ENCODE results near the gene GOLGA2.

GOLGA2 gene

GRCh38 chr9:128214571-128215490, 61.0 kb downstream of the GOLGA2 start:
- no peak overlapping the region for H3K4me3 ChIP-seq (ENCODE audit: low read length)
- no peak overlapping the region for H3K27ac ChIP-seq (ENCODE audit: low read length)
- H3K9ac ChIP-seq (ENCODE audit: low read depth, low read length), result no peak overlapping the region
- peaks cover 3% of the 10 kb centered on the region; the same call in 1 of the 2 replicates for H3K4me1 ChIP-seq (ENCODE audit: insufficient read depth, low read length)
- H3K27me3 ChIP-seq (ENCODE audit: insufficient read depth, low read length), result no peaks in the 10 kb centered on the region
- no peaks in the 10 kb centered on the region for H3K9me3 ChIP-seq (ENCODE audit: insufficient read depth, low read depth, low read length)
- H3K36me3 ChIP-seq (ENCODE audit: insufficient read depth, low read depth, low read length), result peaks cover 4% of the 10 kb centered on the region

GRCh38 chr9:128213746-128214497, 61.9 kb downstream of the GOLGA2 start:
- Histone ChIP-seq H3K9me3 (ENCODE audit: insufficient read depth, low read depth, low read length) (no peaks in the 10 kb centered on the region), H3K4me1 (ENCODE audit: insufficient read depth, low read length) (peaks cover 3% of the 10 kb centered on the region; the same call in 1 of the 2 replicates), H3K9ac (ENCODE audit: low read depth, low read length) (no peak overlapping the region), H3K27me3 (ENCODE audit: insufficient read depth, low read length) (no peaks in the 10 kb centered on the region), H3K36me3 (ENCODE audit: insufficient read depth, low read depth, low read length) (peaks cover 4% of the 10 kb centered on the region), H3K4me3 (ENCODE audit: low read length) (no peak overlapping the region), H3K27ac (ENCODE audit: low read length) (no peak overlapping the region)

- H3K4me1 ChIP-seq (ENCODE audit: insufficient read depth, low read length), result no peaks in the 10 kb centered on the region
- H3K27ac ChIP-seq (ENCODE audit: low read length), result no peak overlapping the region
- no peaks in the 10 kb centered on the region for H3K27me3 ChIP-seq (ENCODE audit: insufficient read depth, low read length)
- H3K4me3 ChIP-seq (ENCODE audit: low read length), result no peak overlapping the region
- H3K9me3 ChIP-seq (ENCODE audit: insufficient read depth, low read depth, low read length), result no peaks in the 10 kb centered on the region
- no peak overlapping the region for H3K9ac ChIP-seq (ENCODE audit: low read depth, low read length)
- H3K36me3 ChIP-seq (ENCODE audit: insufficient read depth, low read depth, low read length), result peaks cover 8% of the 10 kb centered on the region
Observed at GRCh38 chr9:128211981-128212281, 63.9 kb downstream of the GOLGA2 start.

- no peaks in the 10 kb centered on the region for H3K27me3 ChIP-seq (ENCODE audit: insufficient read depth, low read length)
- no peak overlapping the region for H3K27ac ChIP-seq (ENCODE audit: low read length)
- peaks cover 8% of the 10 kb centered on the region for H3K36me3 ChIP-seq (ENCODE audit: insufficient read depth, low read depth, low read length)
- no peaks in the 10 kb centered on the region for H3K4me1 ChIP-seq (ENCODE audit: insufficient read depth, low read length)
- H3K9me3 ChIP-seq (ENCODE audit: insufficient read depth, low read depth, low read length), result no peaks in the 10 kb centered on the region
- H3K9ac ChIP-seq (ENCODE audit: low read depth, low read length), result no peak overlapping the region
- no peak overlapping the region for H3K4me3 ChIP-seq (ENCODE audit: low read length)
Observed at GRCh38 chr9:128211186-128211980, 64.4 kb downstream of the GOLGA2 start.

- H3K27me3 ChIP-seq (ENCODE audit: insufficient read depth, low read length), result no peaks in the 10 kb centered on the region; the same call in 1 of the 2 replicates
- no peak overlapping the region for H3K4me3 ChIP-seq (ENCODE audit: low read length)
- H3K4me1 ChIP-seq (ENCODE audit: insufficient read depth, low read length), result peaks cover 7% of the 10 kb centered on the region
- H3K27ac ChIP-seq (ENCODE audit: low read length), result no peak overlapping the region
- no peaks in the 10 kb centered on the region for H3K9me3 ChIP-seq (ENCODE audit: insufficient read depth, low read depth, low read length)
- peaks cover 6% of the 10 kb centered on the region for H3K36me3 ChIP-seq (ENCODE audit: insufficient read depth, low read depth, low read length)
- H3K9ac ChIP-seq (ENCODE audit: low read depth, low read length), result no peak overlapping the region
Observed at GRCh38 chr9:128208946-128209669, 66.7 kb downstream of the GOLGA2 start.

GRCh38 chr9:128208386-128208785, 67.4 kb downstream of the GOLGA2 start:
- no peaks in the 10 kb centered on the region for H3K9me3 ChIP-seq (ENCODE audit: insufficient read depth, low read depth, low read length)
- no peak overlapping the region for H3K27ac ChIP-seq (ENCODE audit: low read length)
- H3K4me3 ChIP-seq (ENCODE audit: low read length), result no peak overlapping the region
- no peaks in the 10 kb centered on the region; the same call in 1 of the 2 replicates for H3K27me3 ChIP-seq (ENCODE audit: insufficient read depth, low read length)
- H3K36me3 ChIP-seq (ENCODE audit: insufficient read depth, low read depth, low read length), result peaks cover 4% of the 10 kb centered on the region; the same call in 1 of the 2 replicates
- peaks cover 7% of the 10 kb centered on the region for H3K4me1 ChIP-seq (ENCODE audit: insufficient read depth, low read length)
- no peak overlapping the region for H3K9ac ChIP-seq (ENCODE audit: low read depth, low read length)

- no peak overlapping the region for H3K9ac ChIP-seq (ENCODE audit: low read depth, low read length)
- H3K4me3 ChIP-seq (ENCODE audit: low read length), result no peak overlapping the region
- H3K4me1 ChIP-seq (ENCODE audit: insufficient read depth, low read length), result peaks cover 9% of the 10 kb centered on the region
- H3K27me3 ChIP-seq (ENCODE audit: insufficient read depth, low read length), result no peaks in the 10 kb centered on the region; the same call in 1 of the 2 replicates
- H3K27ac ChIP-seq (ENCODE audit: low read length), result no peak overlapping the region
- peaks cover 4% of the 10 kb centered on the region; the same call in 1 of the 2 replicates for H3K36me3 ChIP-seq (ENCODE audit: insufficient read depth, low read depth, low read length)
- H3K9me3 ChIP-seq (ENCODE audit: insufficient read depth, low read depth, low read length), result no peaks in the 10 kb centered on the region
Observed at GRCh38 chr9:128206916-128207910, 68.6 kb downstream of the GOLGA2 start.

GRCh38 chr9:128206484-128206883, 69.3 kb downstream of the GOLGA2 start:
- H3K9me3 ChIP-seq (ENCODE audit: insufficient read depth, low read depth, low read length), result no peaks in the 10 kb centered on the region
- no peaks in the 10 kb centered on the region; the same call in 1 of the 2 replicates for H3K27me3 ChIP-seq (ENCODE audit: insufficient read depth, low read length)
- peaks cover 9% of the 10 kb centered on the region for H3K4me1 ChIP-seq (ENCODE audit: insufficient read depth, low read length)
- peaks cover 4% of the 10 kb centered on the region; the same call in 1 of the 2 replicates for H3K36me3 ChIP-seq (ENCODE audit: insufficient read depth, low read depth, low read length)
- no peak overlapping the region for H3K9ac ChIP-seq (ENCODE audit: low read depth, low read length)
- H3K4me3 ChIP-seq (ENCODE audit: low read length), result no peak overlapping the region
- no peak overlapping the region for H3K27ac ChIP-seq (ENCODE audit: low read length)
